OCI-LY1 (cell line): ENCODE data around the gene MCCD1.

Source experiments
- H2AFZ ChIP-seq: fragments of 200-600 bp; sonication (generic), shearing (Covaris generic); 2 replicates; pipeline ENCODE4 v1.6.0; 2014; ENCODE audit warnings: antibody characterized with exemption, mild to moderate bottlenecking, low read length
- H3F3A ChIP-seq: fragments of 200-600 bp; sonication (generic), shearing (Covaris generic); 2 replicates; pipeline ENCODE4 v1.6.0; 2014; ENCODE audit warnings: mild to moderate bottlenecking, antibody characterized with exemption, low read length, moderate library complexity; ENCODE audit not compliant: insufficient read depth
- H3K27ac ChIP-seq: fragments of 200-600 bp; sonication (generic); 2 replicates; pipeline ENCODE4 v1.5.1; 2014; ENCODE audit warnings: low read length, mixed run types, mild to moderate bottlenecking, low read depth; ENCODE audit not compliant: poor library complexity, severe bottlenecking
- H3K27me3 ChIP-seq: fragments of 200-600 bp; sonication (generic); 2 replicates; pipeline ENCODE4 v1.6.0; 2014; ENCODE audit warnings: antibody characterized with exemption, mild to moderate bottlenecking, low read length, moderate library complexity; ENCODE audit not compliant: insufficient read depth
- H3K36me3 ChIP-seq: fragments of 200-600 bp; sonication (generic); 2 replicates; pipeline ENCODE4 v1.6.1; 2014; ENCODE audit warnings: mild to moderate bottlenecking, antibody characterized with exemption, low read length, moderate library complexity, mixed read lengths; ENCODE audit not compliant: insufficient read depth
- H3K4me1 ChIP-seq: fragments of 200-600 bp; sonication (generic); 2 replicates; pipeline ENCODE4 v1.5.1; 2014; ENCODE audit warnings: mild to moderate bottlenecking, low read length, moderate library complexity; ENCODE audit not compliant: insufficient read depth, severe bottlenecking
- H3K4me2 ChIP-seq: fragments of 200-600 bp; sonication (generic), shearing (Covaris generic); 2 replicates; pipeline ENCODE4 v1.6.1; 2014; ENCODE audit warnings: low read length
- H3K4me3 ChIP-seq: fragments of 200-600 bp; sonication (generic); 2 replicates; pipeline ENCODE4 v1.5.1; 2014; ENCODE audit warnings: low read length, low read depth, mild to moderate bottlenecking, mixed read lengths; ENCODE audit not compliant: poor library complexity, severe bottlenecking
- H3K79me2 ChIP-seq: fragments of 200-600 bp; shearing (Covaris generic); 2 replicates; pipeline ENCODE4 v1.6.1; 2016; ENCODE audit warnings: mixed run types, low read length, mixed read lengths; ENCODE audit not compliant: insufficient read depth
- H3K9ac ChIP-seq: fragments of 200-600 bp; sonication (generic), shearing (Covaris generic); 2 replicates; pipeline ENCODE4 v1.6.1; 2014; ENCODE audit warnings: mild to moderate bottlenecking, low read length, mixed read lengths
- H3K9me2 ChIP-seq: fragments of 200-600 bp; sonication (generic), shearing (Covaris generic); 2 replicates; pipeline ENCODE4 v1.6.1; 2014; ENCODE audit warnings: low read depth, mild to moderate bottlenecking, low read length, mixed read lengths
- H3K9me3 ChIP-seq: fragments of 200-600 bp; shearing (Covaris generic); 2 replicates; pipeline ENCODE4 v1.6.1; 2014; ENCODE audit warnings: low read length, mixed read lengths
- H4K20me1 ChIP-seq: fragments of 200-600 bp; sonication (generic), shearing (Covaris generic); 2 replicates; pipeline ENCODE4 v1.6.0; 2016; ENCODE audit warnings: mild to moderate bottlenecking, low read length; ENCODE audit not compliant: insufficient read depth
- EZH2 ChIP-seq: fragments of 200-600 bp; sonication (generic), shearing (Covaris generic); IDR thresholded peaks from 2 replicates; pipeline ENCODE4 v1.8.0; 2017; ENCODE audit warnings: borderline replicate concordance, mixed run types, mild to moderate bottlenecking, antibody characterized with exemption, low read length, moderate library complexity, mixed read lengths
- TF ChIP-seq, protein P1 (sequence below): fragments of 200-600 bp; sonication (generic), shearing (Covaris generic); IDR thresholded peaks from 2 replicates; pipeline ENCODE4 v1.5.1; 2017; ENCODE audit warnings: mild to moderate bottlenecking, antibody characterized with exemption, low read length, moderate library complexity, mixed read lengths

Gene MCCD1

DNA sequence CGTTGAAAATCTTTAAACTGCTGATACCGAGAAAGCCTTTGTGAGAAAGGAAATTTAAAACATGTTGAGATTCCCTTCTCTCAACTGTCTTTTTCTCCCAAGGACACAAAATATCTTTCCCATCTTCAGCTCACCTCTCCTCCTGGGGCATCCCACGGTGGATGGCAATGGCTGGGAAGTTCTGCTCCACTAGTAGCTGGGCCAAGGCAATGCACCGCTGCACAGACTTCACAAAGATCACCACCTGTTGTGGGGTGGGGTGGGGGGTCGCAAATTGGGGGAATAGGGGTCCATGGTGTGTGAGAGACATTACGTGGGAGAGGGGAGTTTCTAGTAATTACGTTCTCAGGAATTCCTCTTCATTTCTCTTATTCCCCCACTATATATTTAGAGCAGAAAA, 2.4 kb downstream of the MCCD1 start:
- peaks cover 14% of the 10 kb centered on the region; the same call in 1 of the 2 replicates for H3F3A ChIP-seq
- no peaks in the 10 kb centered on the region for H4K20me1 ChIP-seq
- no peak overlapping the region for H3K4me3 ChIP-seq
- H3K27ac ChIP-seq = no peak overlapping the region
- H3K9me3 ChIP-seq = no peaks in the 10 kb centered on the region
- H3K9ac ChIP-seq = no peak overlapping the region
- TF ChIP-seq, protein P1, sequence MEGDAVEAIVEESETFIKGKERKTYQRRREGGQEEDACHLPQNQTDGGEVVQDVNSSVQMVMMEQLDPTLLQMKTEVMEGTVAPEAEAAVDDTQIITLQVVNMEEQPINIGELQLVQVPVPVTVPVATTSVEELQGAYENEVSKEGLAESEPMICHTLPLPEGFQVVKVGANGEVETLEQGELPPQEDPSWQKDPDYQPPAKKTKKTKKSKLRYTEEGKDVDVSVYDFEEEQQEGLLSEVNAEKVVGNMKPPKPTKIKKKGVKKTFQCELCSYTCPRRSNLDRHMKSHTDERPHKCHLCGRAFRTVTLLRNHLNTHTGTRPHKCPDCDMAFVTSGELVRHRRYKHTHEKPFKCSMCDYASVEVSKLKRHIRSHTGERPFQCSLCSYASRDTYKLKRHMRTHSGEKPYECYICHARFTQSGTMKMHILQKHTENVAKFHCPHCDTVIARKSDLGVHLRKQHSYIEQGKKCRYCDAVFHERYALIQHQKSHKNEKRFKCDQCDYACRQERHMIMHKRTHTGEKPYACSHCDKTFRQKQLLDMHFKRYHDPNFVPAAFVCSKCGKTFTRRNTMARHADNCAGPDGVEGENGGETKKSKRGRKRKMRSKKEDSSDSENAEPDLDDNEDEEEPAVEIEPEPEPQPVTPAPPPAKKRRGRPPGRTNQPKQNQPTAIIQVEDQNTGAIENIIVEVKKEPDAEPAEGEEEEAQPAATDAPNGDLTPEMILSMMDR = no peak
- TF ChIP-seq EZH2 = no peak
- H3K27me3 ChIP-seq = no peaks in the 10 kb centered on the region
- no peaks in the 10 kb centered on the region for H3K79me2 ChIP-seq
- no peak overlapping the region for H2AFZ ChIP-seq
- H3K9me2 ChIP-seq = no peaks in the 10 kb centered on the region
- peaks cover 4% of the 10 kb centered on the region for H3K4me1 ChIP-seq
- H3K4me2 ChIP-seq = no peak overlapping the region
- H3K36me3 ChIP-seq = peaks cover 69% of the 10 kb centered on the region

DNA sequence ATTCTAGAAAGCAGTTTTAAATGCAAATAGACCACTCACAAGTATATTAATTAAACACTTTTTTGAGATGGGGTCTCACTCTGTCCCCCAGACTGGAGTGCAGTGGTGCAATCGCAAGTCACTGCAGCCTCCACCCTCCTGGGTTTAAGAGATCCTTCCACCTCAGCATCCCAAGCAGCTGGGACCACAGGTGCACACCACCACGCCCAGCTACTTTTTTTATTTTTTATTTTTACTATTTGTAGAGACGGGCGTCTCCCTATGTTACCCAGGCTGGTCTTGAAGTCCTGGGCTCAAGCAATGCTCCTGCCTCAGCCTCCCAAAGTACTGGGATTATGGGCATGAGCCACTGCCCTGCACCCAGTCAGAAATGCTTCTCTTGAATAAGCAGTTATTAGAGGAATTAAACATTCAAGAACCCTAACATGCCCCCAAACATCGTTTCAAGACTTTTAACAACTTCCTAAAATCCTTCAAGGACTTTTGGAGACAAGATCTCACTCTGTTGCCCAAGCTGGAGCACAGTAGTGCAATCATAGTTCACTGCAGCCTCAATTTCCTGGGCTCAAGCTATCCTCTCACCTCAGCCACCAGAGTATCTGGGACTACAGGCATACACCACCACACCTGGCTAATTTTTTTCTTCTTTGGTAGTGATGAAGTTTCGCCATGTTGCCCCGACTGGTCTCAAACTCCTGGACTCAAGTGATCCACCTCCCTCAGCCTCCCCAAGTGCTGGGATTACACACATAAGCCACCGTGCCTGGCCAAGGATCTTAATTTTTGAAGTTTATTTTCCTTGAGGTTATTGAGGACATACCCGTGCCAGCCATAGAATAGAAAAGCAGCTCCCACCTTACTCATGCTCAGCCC, 3.2 kb downstream of the MCCD1 start:
- Histone ChIP-seq H3K9me3 (no peaks in the 10 kb centered on the region), H3K36me3 (peaks cover 76% of the 10 kb centered on the region), H2AFZ (no peak overlapping the region), H3K9ac (no peak overlapping the region), H4K20me1 (no peaks in the 10 kb centered on the region), H3K9me2 (no peaks in the 10 kb centered on the region), H3K27me3 (no peaks in the 10 kb centered on the region), H3K4me2 (no peak overlapping the region), H3K4me3 (no peak overlapping the region), H3K4me1 (peaks cover 4% of the 10 kb centered on the region), H3K79me2 (no peaks in the 10 kb centered on the region), H3F3A (peaks cover 14% of the 10 kb centered on the region; the same call in 1 of the 2 replicates), H3K27ac (peak overlapping the region; percentile 22)
- TF ChIP-seq, protein P1 = no peak
- no peak for TF ChIP-seq EZH2

DNA sequence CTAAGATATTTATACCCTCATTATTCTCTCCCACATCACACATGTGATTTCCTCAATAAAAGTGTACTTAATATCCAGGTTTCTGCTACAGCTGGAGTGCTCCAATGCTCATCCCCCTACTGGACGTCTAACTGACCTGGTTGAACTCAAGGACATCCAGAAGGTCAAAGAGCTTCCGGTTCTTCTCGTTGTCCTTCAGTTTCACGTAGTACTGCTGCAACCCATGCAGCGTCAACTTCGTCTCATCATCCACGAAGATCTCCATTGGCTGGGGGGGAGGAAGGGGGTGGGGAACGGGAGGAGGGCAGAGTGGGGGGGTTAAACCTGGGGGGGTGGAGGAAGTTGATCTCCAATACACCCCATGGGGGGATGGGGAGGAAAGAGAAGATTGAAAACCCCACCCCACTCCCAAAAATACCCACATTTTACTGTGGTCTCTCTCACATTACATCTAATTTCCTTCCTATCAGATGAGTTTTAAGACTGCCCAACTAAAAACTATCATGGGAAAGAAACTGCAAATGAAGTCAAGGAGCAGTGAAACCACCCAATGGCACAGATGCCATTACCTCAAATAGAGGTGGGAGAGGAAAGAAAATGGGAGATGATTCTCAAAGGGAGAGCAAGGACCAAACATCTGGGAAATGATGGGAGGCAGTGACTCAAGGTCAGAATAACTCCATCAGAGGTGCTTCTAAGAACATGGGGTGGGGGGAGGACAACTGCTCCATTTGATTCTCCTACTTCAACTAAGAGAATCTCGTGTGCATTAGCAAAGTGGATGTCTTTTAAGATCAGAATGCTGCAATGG, 4.1 kb downstream of the MCCD1 start:
- H3K4me1 ChIP-seq = peaks cover 4% of the 10 kb centered on the region
- H3K27ac ChIP-seq = peak overlapping the region; percentile 22
- H3F3A ChIP-seq = peaks cover 14% of the 10 kb centered on the region; the same call in 1 of the 2 replicates
- H3K9me3 ChIP-seq = no peaks in the 10 kb centered on the region
- H3K4me2 ChIP-seq = no peak overlapping the region
- H3K79me2 ChIP-seq = no peaks in the 10 kb centered on the region
- H3K27me3 ChIP-seq = no peaks in the 10 kb centered on the region
- no peak overlapping the region for H3K9ac ChIP-seq
- no peak overlapping the region for H3K4me3 ChIP-seq
- H3K36me3 ChIP-seq = peaks cover 83% of the 10 kb centered on the region
- TF ChIP-seq, protein P1 = no peak
- TF ChIP-seq EZH2 = no peak
- H2AFZ ChIP-seq = no peak overlapping the region
- no peaks in the 10 kb centered on the region for H3K9me2 ChIP-seq
- no peaks in the 10 kb centered on the region for H4K20me1 ChIP-seq
